HG03342 (cell line): ENCODE results near the gene ZMYND8.
"Not testable (repeated sequence)": the region's sequence is repeated elsewhere in the genome, so short reads cannot be mapped to it uniquely, and the experiment has no call there.

Experiments
- ATAC-seq: cut with Tn5 transposase; IDR thresholded peaks from one replicate; pipeline ENCODE4 v1.9.1; 2021; ENCODE audit warnings: mild to moderate bottlenecking, moderate library complexity; ENCODE audit not compliant: unreplicated experiment

The ZMYND8 gene

DNA sequence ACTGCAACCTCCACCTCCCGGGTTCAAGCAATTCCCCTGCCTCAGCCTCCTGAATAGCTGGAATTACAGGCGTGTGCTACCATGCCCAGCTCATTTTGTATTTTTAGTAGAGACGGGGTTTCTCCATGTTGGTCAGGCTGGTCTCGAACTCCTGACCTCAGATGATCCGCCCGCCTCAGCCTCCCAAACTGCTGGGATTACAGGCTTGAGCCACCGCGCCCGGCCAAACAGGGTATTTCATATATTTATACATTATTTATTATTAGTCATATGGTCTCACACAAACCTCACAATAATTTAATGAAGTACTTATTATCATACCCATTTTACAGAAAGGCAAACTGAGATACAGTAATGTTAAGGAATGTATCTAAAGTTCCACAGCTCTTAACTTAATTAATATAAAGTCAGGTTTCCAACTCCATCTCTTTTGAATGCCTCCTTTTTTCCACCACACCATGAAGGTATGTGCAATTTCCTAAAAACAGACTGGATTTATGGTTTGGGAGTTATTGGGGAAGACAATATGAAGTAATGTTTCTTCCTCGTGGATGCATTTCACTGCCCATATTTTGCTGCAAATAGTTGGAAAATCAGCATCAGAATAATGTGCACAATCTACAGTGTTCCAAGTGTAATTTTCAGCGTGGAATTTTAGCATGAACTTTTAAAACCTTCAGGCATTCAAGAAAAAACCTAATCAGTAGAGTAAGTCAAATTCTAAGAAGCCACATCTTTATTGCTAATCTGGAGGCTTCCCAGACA is 65.7 kb downstream of the ZMYND8 start:
- ATAC-seq, result no peak

GRCh38 chr20:47290008-47290407 is 66.5 kb downstream of the ZMYND8 start:
- no peak for ATAC-seq

GRCh38 chr20:47289096-47289495 is 67.4 kb downstream of the ZMYND8 start:
- no peak for ATAC-seq

GRCh38 chr20:47288530-47288929 is 68.0 kb downstream of the ZMYND8 start:
- not testable (repeated sequence) for ATAC-seq

- ATAC-seq, result no peak
Measured at GRCh38 chr20:47287609-47288144, 68.8 kb downstream of the ZMYND8 start.

- no peak for ATAC-seq
Measured at GRCh38 chr20:47286681-47287080, 69.8 kb downstream of the ZMYND8 start.

- ATAC-seq, result no peak
Measured at GRCh38 chr20:47285189-47285588, 71.3 kb downstream of the ZMYND8 start.

DNA sequence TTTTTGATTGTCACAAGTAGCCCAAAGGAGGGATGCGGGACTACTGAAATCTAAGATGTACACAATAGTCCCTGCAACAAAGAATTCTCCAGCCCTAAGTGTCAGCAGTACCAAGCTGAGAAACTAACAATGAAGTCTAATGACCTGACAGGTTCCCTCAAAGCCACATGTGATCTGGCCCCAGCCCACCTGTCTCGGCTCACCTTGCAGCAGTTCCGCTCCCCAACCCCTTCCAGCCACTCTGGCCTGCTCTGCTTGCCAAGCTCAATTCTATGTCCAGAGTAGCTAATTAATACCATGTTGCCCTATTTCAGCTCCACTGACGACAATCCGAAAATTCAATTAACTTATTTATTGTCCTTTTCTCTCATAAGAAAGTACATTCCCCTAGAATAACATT is 72.1 kb downstream of the ZMYND8 start:
- ATAC-seq, result no peak

- ATAC-seq, result no peak
Measured at GRCh38 chr20:47283411-47283810, 73.1 kb downstream of the ZMYND8 start.

DNA sequence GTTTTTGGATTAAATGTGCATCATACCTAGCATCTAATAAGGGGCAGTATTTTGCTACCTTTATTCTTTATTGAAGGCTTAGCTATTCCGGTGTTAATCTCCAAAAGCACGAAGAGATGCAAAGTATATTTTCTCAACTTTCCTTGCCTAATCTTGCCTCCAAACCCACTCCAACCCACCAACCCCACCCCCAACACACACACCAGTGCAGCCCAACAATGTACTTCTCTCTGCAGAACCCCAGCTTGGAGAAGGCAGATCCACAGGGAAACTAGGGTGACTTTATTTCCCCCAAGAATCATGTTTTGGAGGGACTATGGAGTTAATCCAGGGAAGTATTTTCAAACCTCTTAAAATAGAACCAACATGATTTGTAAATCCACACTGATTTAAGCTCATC is 73.6 kb downstream of the ZMYND8 start:
- no peak for ATAC-seq

- ATAC-seq, result no peak
Measured at GRCh38 chr20:47281376-47281775, 75.1 kb downstream of the ZMYND8 start.

- no peak for ATAC-seq
Measured at GRCh38 chr20:47280668-47281067, 75.8 kb downstream of the ZMYND8 start.

GRCh38 chr20:47280228-47280627 is 76.3 kb downstream of the ZMYND8 start:
- no peak for ATAC-seq

DNA sequence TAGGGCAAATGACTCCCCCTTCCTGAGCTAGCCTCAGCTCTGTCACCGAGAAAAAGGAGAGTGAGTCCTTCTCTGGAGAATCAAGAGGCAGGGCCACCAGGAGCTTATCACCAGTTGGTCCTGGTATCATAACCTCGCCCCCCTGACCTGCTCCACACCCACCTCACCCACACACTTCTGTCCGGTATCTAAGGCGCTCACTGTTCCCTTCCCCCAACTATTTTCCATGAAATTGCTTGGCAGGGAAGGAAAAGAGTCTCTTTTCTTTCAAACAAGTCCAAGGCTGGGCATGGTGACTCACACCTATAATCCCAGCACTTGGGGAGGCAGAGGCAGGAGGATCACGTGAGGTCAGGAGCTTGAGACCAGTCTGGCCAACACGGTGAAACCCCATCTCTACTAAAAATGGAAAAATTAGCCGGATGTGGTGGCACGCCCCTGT is 77.6 kb downstream of the ZMYND8 start:
- ATAC-seq, result no peak

DNA sequence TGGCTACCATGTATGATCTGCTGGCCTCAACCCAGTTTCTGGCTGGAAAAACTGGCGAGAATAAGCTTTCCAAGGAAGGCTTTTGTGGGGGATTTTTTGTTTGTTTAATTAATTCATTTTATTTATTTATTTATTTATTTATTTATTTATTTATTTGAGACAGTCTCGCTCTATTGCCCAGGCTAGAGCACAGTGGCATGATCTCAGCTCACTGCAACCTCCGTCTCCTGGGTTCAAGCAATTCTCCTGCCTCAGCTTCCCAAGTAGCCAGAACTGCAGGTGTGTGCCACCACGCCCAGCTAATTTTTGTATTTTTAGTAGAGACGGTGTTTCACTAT is 79.0 kb downstream of the ZMYND8 start:
- not testable (repeated sequence) for ATAC-seq

DNA sequence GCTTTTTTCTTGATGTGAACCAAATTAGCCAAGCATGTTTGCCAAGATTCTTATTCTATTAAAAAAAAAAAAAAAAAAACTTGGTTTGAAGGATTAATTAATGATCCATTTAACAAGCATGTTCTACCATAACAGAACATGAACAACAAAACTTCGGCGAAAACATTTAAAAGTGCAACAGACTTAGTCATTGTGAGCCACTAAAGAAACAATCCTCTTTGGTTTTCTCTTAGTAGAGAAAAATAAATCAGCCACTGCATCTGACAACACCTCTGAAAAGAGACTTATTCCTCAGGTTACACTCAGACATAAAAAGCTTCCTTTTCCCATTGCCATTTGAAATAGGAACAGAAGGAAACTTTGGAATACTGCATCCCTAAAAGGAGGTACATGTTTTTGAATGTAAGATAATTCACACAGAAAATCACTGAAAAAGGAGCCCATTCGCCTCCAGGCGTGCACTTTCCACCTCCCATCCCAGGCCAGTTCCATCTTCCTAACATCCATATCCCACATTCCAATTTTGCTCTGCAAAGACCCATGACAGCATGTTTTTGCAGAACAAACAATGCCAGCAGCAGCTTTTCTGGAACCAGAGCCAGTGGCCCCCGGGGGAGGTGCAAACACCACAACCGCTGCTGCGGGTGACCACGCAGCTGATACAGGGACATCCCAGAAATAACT is 79.5 kb downstream of the ZMYND8 start:
- no peak for ATAC-seq

DNA sequence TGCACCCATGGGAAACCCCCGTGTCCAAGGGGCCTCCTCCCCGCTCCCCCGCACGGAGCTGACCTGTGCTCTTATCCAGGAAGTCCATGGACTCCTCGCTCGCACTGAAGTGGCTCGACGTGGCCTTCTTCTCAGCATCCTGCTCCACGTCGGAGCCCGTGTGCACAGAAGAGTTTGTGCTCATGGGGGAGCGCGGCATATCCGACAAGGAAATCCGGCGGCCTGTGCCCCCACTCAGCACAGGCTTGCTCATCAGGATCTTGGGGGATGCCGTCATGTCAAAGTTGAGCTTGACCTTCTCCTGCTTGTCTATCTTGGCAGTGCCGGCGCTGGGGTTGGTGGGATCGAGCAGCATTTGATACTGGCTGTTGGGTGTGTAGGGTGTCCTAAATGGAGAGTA is 80.2 kb downstream of the ZMYND8 start:
- ATAC-seq, result no peak

DNA sequence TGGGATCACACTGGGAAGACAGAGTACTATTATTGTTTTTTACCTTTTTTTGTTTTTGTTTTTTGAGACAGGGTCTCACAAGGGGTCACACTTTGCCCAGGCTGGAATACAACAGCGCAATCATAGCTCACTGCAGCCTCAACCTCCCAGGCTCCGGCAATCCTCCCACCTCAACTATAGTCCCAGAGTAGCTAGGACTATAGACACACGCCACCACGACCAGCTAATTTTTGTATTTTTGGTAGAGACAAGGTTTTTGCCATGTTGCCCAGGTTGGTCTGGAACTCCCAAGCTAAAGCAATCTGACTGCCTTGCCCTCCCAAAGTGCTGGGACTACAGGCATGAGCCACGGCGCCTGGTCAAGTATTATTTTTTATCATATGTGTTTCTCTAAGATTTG is 81.0 kb downstream of the ZMYND8 start:
- no peak for ATAC-seq

GRCh38 chr20:47274401-47275108 is 81.9 kb downstream of the ZMYND8 start:
- ATAC-seq, result peak; percentile 87

DNA sequence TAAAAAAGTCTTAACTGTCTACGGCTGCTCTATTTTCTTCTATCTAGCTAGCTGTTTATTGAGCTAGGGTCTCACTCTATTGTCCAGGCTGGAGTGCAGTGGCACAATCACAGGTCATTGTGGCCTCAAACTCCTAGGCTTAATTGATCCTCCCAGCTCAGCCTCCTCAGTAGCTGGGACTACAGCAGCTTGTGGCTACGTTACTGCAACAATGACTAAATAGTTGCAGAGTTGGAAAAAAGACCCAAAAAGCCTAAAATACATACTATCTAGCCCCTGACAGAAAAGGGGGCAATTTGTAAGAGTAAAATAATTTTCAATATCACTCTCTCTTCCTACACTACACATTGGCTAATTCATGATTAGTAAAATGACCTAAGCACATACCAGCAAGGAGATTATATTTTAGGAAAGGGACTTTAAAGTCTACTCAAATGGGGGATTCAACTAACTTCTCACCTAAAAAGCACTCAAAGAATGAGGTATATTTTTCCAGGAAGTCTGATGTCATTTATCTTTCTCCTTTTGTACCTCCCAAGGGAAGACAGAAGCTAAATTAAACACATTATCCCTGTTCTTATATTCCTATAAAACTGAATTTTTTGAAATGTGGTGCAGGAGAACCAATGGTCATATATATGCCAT is 82.8 kb downstream of the ZMYND8 start:
- no peak for ATAC-seq

DNA sequence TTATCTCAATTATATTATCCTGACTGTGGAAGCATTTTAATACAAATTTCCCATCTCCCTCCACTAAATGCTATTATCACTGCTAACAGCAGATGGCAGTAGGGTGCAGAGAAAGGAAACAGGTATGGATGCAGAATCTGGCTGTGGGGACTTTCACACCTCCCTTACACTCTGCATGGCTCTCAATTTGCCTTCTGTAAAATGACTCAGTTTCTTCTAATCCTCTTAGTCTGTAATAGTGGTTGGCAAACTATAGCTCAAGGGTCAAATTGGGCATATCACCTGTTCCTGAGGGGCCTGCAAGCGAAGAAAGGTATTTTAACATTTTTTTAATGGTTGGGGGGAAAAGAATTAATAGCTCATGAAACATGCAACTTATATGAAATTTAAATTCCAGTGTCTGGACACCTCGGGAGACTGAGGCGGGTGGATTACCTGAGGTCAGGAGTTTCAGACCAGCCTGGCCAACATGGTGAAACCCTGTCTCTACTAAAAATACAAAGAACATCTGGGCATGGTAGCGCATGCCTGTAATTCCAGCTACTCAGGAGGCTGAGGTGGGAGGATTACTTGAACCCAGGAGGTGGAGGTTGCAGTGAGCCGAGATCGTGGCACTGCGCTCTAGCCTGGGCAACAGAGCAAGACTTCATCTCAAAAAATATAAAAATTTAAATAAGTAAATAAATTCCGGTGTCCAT is 83.5 kb downstream of the ZMYND8 start:
- no peak for ATAC-seq
